SU-DHL-6 (cell line): ENCODE results near the gene LARGE2.

Experiments
- H2AFZ ChIP-seq: fragments of 200-600 bp; sonication (generic); 2 replicates; pipeline ENCODE4 v1.6.1; 2014; ENCODE audit warnings: low read depth, mild to moderate bottlenecking, moderate library complexity, mixed read lengths, antibody characterized with exemption, low read length; ENCODE audit not compliant: severe bottlenecking
- H3F3A ChIP-seq: fragments of 200-600 bp; shearing (Covaris generic); 2 replicates; pipeline ENCODE4 v1.6.0; 2016; ENCODE audit warnings: antibody characterized with exemption, mild to moderate bottlenecking; ENCODE audit not compliant: insufficient read depth
- H3K27ac ChIP-seq: fragments of 200-600 bp; sonication (generic); 2 replicates; pipeline ENCODE4 v1.5.1; 2016; ENCODE audit warnings: low read depth, mild to moderate bottlenecking, low read length, moderate library complexity, mixed read lengths
- H3K27me3 ChIP-seq: fragments of 200-600 bp; sonication (generic), shearing (Covaris generic); 2 replicates; pipeline ENCODE4 v1.6.0; 2014; ENCODE audit warnings: mild to moderate bottlenecking, low read length
- H3K36me3 ChIP-seq: fragments of 200-600 bp; sonication (generic); 2 replicates; pipeline ENCODE4 v1.6.1; 2014; ENCODE audit warnings: mild to moderate bottlenecking, low read length, mixed read lengths
- H3K4me2 ChIP-seq: fragments of 300-600, 200-600 bp; shearing (Covaris generic), sonication (generic); 2 replicates; pipeline ENCODE4 v1.6.0; 2014; ENCODE audit warnings: low read length, low read depth, mild to moderate bottlenecking; ENCODE audit not compliant: poor library complexity, severe bottlenecking
- H3K4me3 ChIP-seq: fragments of 200-600 bp; sonication (generic); 2 replicates; pipeline ENCODE4 v1.5.1; 2014; ENCODE audit warnings: antibody characterized with exemption, low read length, mild to moderate bottlenecking, mixed read lengths; ENCODE audit not compliant: insufficient read depth, poor library complexity, severe bottlenecking
- H3K79me2 ChIP-seq: fragments of 200-600 bp; sonication (generic); 2 replicates; pipeline ENCODE4 v1.6.1; 2014; ENCODE audit warnings: mild to moderate bottlenecking, low read length, moderate library complexity; ENCODE audit not compliant: insufficient read depth
- H3K9ac ChIP-seq: fragments of 200-600 bp; sonication (generic); 2 replicates; pipeline ENCODE4 v1.7.0; 2014; ENCODE audit warnings: mild to moderate bottlenecking, low read length
- H3K9me2 ChIP-seq: fragments of 200-600 bp; sonication (generic); replicated peaks from 2 replicates; pipeline ENCODE4 v1.6.1; 2014; ENCODE audit warnings: low read length; ENCODE audit not compliant: insufficient read depth
- H3K9me3 ChIP-seq: fragments of 200-600 bp; sonication (generic); 2 replicates; pipeline ENCODE4 v1.6.1; 2014; ENCODE audit warnings: low read length, mixed read lengths; ENCODE audit not compliant: insufficient read depth
- H4K20me1 ChIP-seq: fragments of 200-600 bp; sonication (generic); 2 replicates; pipeline ENCODE4 v1.6.1; 2014; ENCODE audit warnings: low read depth, mild to moderate bottlenecking, antibody characterized with exemption, low read length, moderate library complexity, mixed read lengths
- CTCF ChIP-seq: fragments of 200-600 bp; sonication (generic); IDR thresholded peaks from one replicate; pipeline ENCODE4 v1.5.1; 2017; ENCODE audit warnings: antibody characterized with exemption, mild to moderate bottlenecking, low read length, moderate library complexity; ENCODE audit not compliant: insufficient read depth, poor library complexity, severe bottlenecking
- EZH2phosphoT487 ChIP-seq: fragments of 200-600 bp; sonication (generic), shearing (Covaris generic); conservative IDR thresholded peaks from 2 replicates; pipeline ENCODE4 v1.6.1; 2018; ENCODE audit warnings: mild to moderate bottlenecking, antibody characterized with exemption, low read length, moderate library complexity, mixed read lengths

The LARGE2 gene

DNA sequence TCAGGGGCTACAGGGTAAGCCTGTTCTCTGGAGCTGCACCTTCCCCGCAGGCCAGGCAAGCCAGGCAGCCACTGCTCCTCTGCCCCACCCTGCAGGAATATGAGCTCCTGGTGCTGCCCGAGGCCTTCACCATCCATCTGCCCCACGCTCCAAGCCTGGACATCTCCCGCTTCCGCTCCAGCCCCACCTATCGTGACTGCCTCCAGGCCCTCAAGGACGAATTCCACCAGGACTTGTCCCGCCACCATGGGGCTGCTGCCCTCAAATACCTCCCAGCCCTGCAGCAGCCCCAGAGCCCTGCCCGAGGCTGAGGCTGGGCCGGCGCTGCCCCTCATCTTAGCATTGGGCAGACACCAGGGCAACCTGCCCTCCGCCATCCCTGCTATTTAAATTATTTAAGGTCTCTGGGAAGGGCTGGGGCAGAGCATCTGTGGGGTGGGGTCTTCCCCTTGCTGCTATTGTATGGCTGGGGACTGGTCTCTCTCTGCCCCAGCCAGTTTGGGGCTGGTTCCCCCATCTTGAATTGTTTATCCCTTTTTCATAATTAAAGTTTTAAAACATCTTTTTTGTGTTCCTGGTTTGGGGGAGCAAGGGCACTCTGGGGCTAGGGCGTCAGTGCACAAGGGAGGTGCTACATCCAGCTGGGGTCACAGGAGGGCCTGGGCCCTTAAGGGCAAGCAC, 6.2 kb downstream of the LARGE2 start:
- no peak overlapping the region for H3K27ac ChIP-seq
- H3K79me2 ChIP-seq = 0 out of 2 replicates have a peak, but pooled peaks cover 9% of the 10 kb centered on the region
- H3K36me3 ChIP-seq = no peaks in the 10 kb centered on the region
- peaks cover 34% of the 10 kb centered on the region for H3F3A ChIP-seq
- H3K4me3 ChIP-seq = no peak overlapping the region
- no peaks in the 10 kb centered on the region for H4K20me1 ChIP-seq
- H3K9ac ChIP-seq = no peak overlapping the region
- no peaks in the 10 kb centered on the region for H3K27me3 ChIP-seq
- no peaks in the 10 kb centered on the region for H3K9me3 ChIP-seq
- no peak for TF ChIP-seq EZH2phosphoT487
- TF ChIP-seq CTCF = no peak
- H2AFZ ChIP-seq = no peak overlapping the region
- peak overlapping the region; percentile 93 for H3K4me2 ChIP-seq
- H3K9me2 ChIP-seq = no peaks in the 10 kb centered on the region

DNA sequence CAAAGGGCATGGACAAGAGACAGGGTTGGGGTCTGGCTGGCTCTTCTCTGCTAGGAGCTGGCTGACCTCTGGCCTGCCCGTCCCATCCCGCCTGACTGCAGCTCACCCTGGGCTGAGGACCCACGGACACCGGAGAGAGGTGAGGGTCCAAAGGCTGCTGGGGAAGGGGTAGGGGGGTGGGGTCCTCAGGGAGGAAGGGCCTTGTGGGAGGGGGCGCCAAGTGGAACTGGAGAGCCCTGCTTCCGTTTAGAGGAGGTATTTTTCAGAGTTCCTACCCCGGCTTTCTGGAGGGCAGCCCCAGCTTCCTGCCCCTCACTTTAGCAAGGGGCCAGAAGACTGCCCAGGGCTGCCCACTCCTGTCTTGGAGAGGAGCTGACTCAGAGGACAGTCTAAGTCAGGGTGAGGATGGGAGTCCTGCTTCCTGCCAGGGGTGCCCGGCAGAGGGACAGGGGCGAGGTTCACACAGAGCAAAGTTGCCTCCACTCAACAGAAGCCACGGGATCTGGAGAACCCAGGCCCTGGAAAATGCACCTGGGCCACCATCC, 7.1 kb downstream of the LARGE2 start:
- Histone ChIP-seq H2AFZ (no peak overlapping the region), H3K27ac (peak overlapping the region; percentile 89), H4K20me1 (no peaks in the 10 kb centered on the region), H3K36me3 (no peaks in the 10 kb centered on the region), H3K9ac (peak overlapping the region; percentile 54), H3K9me2 (no peaks in the 10 kb centered on the region), H3K79me2 (0 out of 2 replicates have a peak, but pooled peaks cover 9% of the 10 kb centered on the region), H3K27me3 (no peaks in the 10 kb centered on the region), H3F3A (peaks cover 35% of the 10 kb centered on the region), H3K4me2 (peak overlapping the region; percentile 93), H3K4me3 (peak overlapping the region; percentile 35), H3K9me3 (no peaks in the 10 kb centered on the region)
- TF ChIP-seq EZH2phosphoT487 = no peak
- no peak for TF ChIP-seq CTCF

DNA sequence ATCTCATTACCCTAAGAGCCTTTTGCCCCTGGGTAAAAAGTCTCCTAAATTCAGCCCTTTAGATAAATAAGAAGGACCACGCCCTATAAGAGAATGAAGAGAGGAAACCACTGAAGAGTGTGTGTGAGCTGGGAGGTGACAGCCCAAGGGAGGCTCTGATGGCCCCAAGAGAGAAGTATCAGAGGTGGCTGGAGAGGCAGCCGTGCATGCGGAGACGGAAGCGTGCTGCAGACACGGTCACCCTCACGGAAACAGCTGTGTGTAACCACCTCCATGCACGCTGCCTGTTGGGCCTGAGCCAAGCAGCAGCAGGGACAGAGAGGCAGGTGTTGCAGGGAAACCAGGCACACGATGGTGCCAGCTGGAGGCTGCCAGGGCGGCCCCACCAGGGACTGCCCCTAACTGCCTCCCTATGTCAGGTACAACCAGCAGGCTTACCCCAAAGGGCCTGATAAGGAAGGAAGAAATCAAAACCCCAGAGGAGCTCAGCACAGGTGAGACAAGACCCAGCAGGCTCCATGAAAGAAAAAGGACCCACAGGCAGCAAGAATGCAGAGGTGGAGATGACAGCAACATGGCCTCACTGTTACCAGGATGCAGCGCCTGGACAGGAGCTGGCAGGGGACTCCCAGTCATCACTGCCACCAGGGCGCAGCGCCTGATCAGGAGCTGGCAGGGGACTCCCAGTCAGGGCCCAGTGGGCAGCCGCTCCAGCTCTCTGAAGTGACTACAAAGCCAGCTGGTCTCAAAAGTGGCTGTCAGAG, 7.8 kb downstream of the LARGE2 start:
- Histone ChIP-seq H3K4me2 (peak overlapping the region; percentile 93), H3K27me3 (no peaks in the 10 kb centered on the region), H3K9me3 (no peaks in the 10 kb centered on the region), H2AFZ (no peak overlapping the region), H3K9me2 (no peaks in the 10 kb centered on the region), H3F3A (peaks cover 35% of the 10 kb centered on the region), H3K9ac (peak overlapping the region; percentile 62), H3K4me3 (peak overlapping the region; percentile 39), H3K79me2 (0 out of 2 replicates have a peak, but pooled peaks cover 9% of the 10 kb centered on the region), H3K36me3 (no peaks in the 10 kb centered on the region), H3K27ac (peak overlapping the region; percentile 89), H4K20me1 (no peaks in the 10 kb centered on the region)
- TF ChIP-seq EZH2phosphoT487 = no peak
- TF ChIP-seq CTCF = no peak
